T-helper 22 cell (primary cell): ENCODE measurements around the gene PPP2R2C.

Experiments
- DNase-seq: peaks from one replicate; pipeline ENCODE4 v3.0.0-alpha.2; 2020; ENCODE audit warnings: low read depth

Gene PPP2R2C

GRCh38 chr4:6494431-6495295, 22.2 kb upstream of the PPP2R2C start:
- DNase-seq = no peak

GRCh38 chr4:6493658-6494304, 21.4 kb upstream of the PPP2R2C start:
- DNase-seq = no peak

- no peak for DNase-seq
These were observed 20.6 kb upstream of the PPP2R2C start for GRCh38 chr4:6492861-6493657.

- DNase-seq = no peak
These were observed 19.7 kb upstream of the PPP2R2C start for GRCh38 chr4:6492027-6492590.

GRCh38 chr4:6491235-6491634, 18.8 kb upstream of the PPP2R2C start:
- DNase-seq = no peak

- no peak for DNase-seq
These were observed 17.5 kb upstream of the PPP2R2C start for GRCh38 chr4:6489927-6490326.

GRCh38 chr4:6487466-6487865, 15.1 kb upstream of the PPP2R2C start:
- no peak for DNase-seq

GRCh38 chr4:6480534-6481088, 8.2 kb upstream of the PPP2R2C start:
- DNase-seq = no peak

GRCh38 chr4:6478546-6479220, 6.3 kb upstream of the PPP2R2C start:
- DNase-seq = no peak

- DNase-seq = no peak
These were observed 4.5 kb upstream of the PPP2R2C start for GRCh38 chr4:6476893-6477292.

- no peak for DNase-seq
These were observed 3.1 kb upstream of the PPP2R2C start for GRCh38 chr4:6475492-6476020.

GRCh38 chr4:6474705-6475457, 2.5 kb upstream of the PPP2R2C start:
- DNase-seq = no peak

GRCh38 chr4:6474053-6474568, 1.7 kb upstream of the PPP2R2C start:
- no peak for DNase-seq

- DNase-seq = no peak
These were observed 1.0 kb upstream of the PPP2R2C start for GRCh38 chr4:6473264-6474052.

- DNase-seq = no peak
These were observed 417 bp downstream of the PPP2R2C start for GRCh38 chr4:6472008-6472386.

- no peak for DNase-seq
These were observed 957 bp downstream of the PPP2R2C start for GRCh38 chr4:6471307-6472007.

- DNase-seq = no peak
These were observed 1.7 kb downstream of the PPP2R2C start for GRCh38 chr4:6470502-6471306.
